ENCODE data around the gene KLHL30. TPM values are rescaled to one million over a fixed set of nuclear protein-coding genes. Genes with fewer than 3 reads are reported as not detected.

Gene KLHL30
- total and polyA plus RNA-seq, 2 donors (not counting 1 experiment from before 2014, with no cell fraction given): 1.2 to 1.6 TPM

DNA sequence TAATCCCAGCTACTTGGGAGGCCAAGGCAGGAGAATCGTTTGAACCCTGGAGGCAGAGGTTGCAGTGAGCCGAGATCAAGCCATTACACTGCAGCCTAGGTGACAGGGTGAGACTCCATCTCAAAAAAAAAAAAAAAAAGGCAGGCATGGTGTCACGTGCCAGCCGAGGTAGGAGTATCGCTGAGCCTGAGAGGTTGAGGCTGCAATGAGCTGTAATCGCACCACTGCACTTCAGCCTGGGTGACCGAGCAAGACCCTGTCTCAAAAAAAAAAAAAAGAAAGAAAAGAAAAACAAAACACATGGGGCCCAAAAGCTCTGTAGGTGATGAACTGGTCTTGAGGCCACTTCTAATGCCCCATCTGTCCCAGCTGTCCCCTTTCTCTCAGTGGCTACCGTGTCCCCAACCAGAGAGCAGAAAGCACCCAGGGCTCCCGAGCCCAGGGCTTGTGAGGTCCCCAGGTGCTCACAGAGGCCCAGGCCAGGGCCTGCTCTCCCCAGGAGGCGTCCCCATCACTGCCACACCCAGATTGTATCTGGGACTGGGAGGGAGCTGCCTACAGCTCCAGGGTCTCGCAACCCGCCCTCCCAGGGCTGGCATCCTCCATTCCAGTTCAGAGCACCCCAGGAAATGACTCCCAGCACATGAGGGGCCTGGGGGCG lies 8.5 kb downstream of the KLHL30 start:
- Histone ChIP-seq H3K27ac (ENCODE audit: insufficient read depth, low read length) (no peak overlapping the region), H3K27me3 (ENCODE audit: control insufficient read depth, insufficient read depth, low read length) (no peaks in the 10 kb centered on the region)
- TF ChIP-seq EZH2 (IDR thresholded peaks at IDR 0.05; ENCODE audit: low read length, missing control alignments): no peak
- TF ChIP-seq, protein P1, sequence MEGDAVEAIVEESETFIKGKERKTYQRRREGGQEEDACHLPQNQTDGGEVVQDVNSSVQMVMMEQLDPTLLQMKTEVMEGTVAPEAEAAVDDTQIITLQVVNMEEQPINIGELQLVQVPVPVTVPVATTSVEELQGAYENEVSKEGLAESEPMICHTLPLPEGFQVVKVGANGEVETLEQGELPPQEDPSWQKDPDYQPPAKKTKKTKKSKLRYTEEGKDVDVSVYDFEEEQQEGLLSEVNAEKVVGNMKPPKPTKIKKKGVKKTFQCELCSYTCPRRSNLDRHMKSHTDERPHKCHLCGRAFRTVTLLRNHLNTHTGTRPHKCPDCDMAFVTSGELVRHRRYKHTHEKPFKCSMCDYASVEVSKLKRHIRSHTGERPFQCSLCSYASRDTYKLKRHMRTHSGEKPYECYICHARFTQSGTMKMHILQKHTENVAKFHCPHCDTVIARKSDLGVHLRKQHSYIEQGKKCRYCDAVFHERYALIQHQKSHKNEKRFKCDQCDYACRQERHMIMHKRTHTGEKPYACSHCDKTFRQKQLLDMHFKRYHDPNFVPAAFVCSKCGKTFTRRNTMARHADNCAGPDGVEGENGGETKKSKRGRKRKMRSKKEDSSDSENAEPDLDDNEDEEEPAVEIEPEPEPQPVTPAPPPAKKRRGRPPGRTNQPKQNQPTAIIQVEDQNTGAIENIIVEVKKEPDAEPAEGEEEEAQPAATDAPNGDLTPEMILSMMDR (conservative IDR thresholded peaks at IDR 0.05 in 1 of 2, IDR thresholded peaks at IDR 0.05 in 1 of 2; ENCODE audit: low read depth in 1 of 2, low read length in 2 of 2): no peak

DNA sequence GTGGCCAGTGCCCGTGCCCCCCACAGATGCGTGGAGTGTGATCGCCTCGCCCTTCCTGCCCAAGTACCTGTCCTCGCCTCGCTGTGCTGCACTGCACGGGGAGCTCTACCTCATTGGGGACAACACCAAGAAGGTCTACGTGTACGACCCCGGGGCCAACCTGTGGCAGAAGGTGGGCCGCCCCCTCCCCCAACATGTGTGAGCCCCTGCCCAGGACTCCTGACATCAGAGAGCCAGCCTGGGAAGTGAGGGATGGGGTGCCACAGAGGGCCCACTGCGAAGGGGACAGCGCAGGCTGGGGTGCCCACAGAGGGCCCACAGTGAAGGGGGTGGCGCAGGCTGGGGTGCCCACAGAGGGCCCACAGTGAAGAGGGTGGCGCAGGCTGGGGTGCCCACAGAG lies 10.5 kb downstream of the KLHL30 start:
- H3K4me3 ChIP-seq (replicated peaks in 1 of 4; ENCODE audit: control extremely low read depth in 1 of 4, insufficient read depth in 1 of 4, low read depth in 3 of 4, low read length in 4 of 4): no peak overlapping the region
- no peaks in the 10 kb centered on the region for H3K9me3 ChIP-seq (ENCODE audit: control insufficient read depth, insufficient read depth, low read depth, low read length)
- TF ChIP-seq EZH2 (IDR thresholded peaks at IDR 0.05; ENCODE audit: low read length, missing control alignments): no peak
- TF ChIP-seq, protein P1 (conservative IDR thresholded peaks at IDR 0.05 in 1 of 2, IDR thresholded peaks at IDR 0.05 in 1 of 2; ENCODE audit: low read depth in 1 of 2, low read length in 2 of 2): no peak
- H4K20me1 ChIP-seq (ENCODE audit: control insufficient read depth, extremely low read depth, insufficient read depth, low read length): no peaks in the 10 kb centered on the region
- no peak overlapping the region for H3K27ac ChIP-seq (ENCODE audit: insufficient read depth, low read length)
- H3K9ac ChIP-seq (ENCODE audit: insufficient read depth, low read length): no peak overlapping the region
- no peak overlapping the region for H3K4me2 ChIP-seq (ENCODE audit: extremely low read depth, insufficient read depth, low read length)
- no peak overlapping the region for H2AFZ ChIP-seq (ENCODE audit: low read length)
- H3K27me3 ChIP-seq (ENCODE audit: control insufficient read depth, insufficient read depth, low read length): no peaks in the 10 kb centered on the region
- H3K36me3 ChIP-seq (ENCODE audit: control insufficient read depth, insufficient read depth, low read length): no peaks in the 10 kb centered on the region
- no peak for DNase-seq (ENCODE audit: low read depth in 2 of 2)
- H3K79me2 ChIP-seq (ENCODE audit: control insufficient read depth, insufficient read depth, low read length): no peaks in the 10 kb centered on the region
- peaks cover 6% of the 10 kb centered on the region for H3K4me1 ChIP-seq (ENCODE audit: control insufficient read depth, extremely low read depth, insufficient read depth, low read length)

More for the DNA sequence above, 8.5 kb downstream of the KLHL30 start:
- Histone ChIP-seq H3K9ac (ENCODE audit: insufficient read depth, low read length) (no peak overlapping the region), H3K4me3 (replicated peaks in 1 of 4; ENCODE audit: control extremely low read depth in 1 of 4, insufficient read depth in 1 of 4, low read depth in 3 of 4, low read length in 4 of 4) (no peak overlapping the region), H3K9me3 (ENCODE audit: control insufficient read depth, insufficient read depth, low read depth, low read length) (no peaks in the 10 kb centered on the region), H3K79me2 (ENCODE audit: control insufficient read depth, insufficient read depth, low read length) (no peaks in the 10 kb centered on the region), H4K20me1 (ENCODE audit: control insufficient read depth, extremely low read depth, insufficient read depth, low read length) (no peaks in the 10 kb centered on the region), H3K4me2 (ENCODE audit: extremely low read depth, insufficient read depth, low read length) (no peak overlapping the region), H3K36me3 (ENCODE audit: control insufficient read depth, insufficient read depth, low read length) (no peaks in the 10 kb centered on the region), H3K4me1 (ENCODE audit: control insufficient read depth, extremely low read depth, insufficient read depth, low read length) (peaks cover 7% of the 10 kb centered on the region), H2AFZ (ENCODE audit: low read length) (no peak overlapping the region)
- no peak for DNase-seq (ENCODE audit: low read depth in 2 of 2)

DNA sequence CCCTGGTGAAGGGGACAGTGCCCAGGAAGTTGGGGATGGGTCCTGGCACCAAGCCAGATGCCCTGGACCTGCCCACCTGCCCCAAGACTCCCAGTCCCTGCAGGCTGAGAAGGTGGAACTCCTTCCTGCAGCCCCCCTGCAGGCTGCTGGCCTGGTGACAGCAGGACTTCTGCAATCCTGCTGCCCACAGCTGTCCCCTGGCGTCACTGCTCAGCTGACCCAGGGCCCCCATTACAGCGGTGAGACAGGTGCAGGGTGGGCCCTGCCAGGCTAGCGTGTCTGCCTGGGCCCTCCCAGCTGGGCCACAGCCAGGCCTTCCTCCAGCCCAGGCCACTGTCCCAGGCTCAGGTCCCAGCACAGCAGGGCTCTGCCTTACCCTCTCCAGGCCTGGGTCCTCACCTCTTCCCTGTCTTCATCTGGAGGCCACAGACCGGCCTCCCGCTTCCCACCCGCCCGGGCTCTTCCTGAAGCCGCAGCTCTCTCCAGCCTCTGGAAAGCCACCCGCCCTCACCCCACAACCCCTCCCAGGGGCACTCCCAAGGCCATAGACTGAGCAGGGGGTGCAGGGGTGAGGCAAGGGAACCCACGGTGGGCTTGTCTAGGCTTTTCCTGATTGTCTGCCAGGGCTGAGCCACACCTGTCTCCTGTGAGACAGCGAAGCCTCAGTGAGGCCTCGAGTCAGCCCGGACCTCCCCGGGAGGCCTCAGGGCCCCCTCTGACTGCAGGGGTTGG lies 11.5 kb downstream of the KLHL30 start:
- Histone ChIP-seq H3K9ac (ENCODE audit: insufficient read depth, low read length) (no peak overlapping the region), H2AFZ (ENCODE audit: low read length) (no peak overlapping the region), H3K4me1 (ENCODE audit: control insufficient read depth, extremely low read depth, insufficient read depth, low read length) (peaks cover 7% of the 10 kb centered on the region), H4K20me1 (ENCODE audit: control insufficient read depth, extremely low read depth, insufficient read depth, low read length) (no peaks in the 10 kb centered on the region), H3K4me2 (ENCODE audit: extremely low read depth, insufficient read depth, low read length) (no peak overlapping the region), H3K36me3 (ENCODE audit: control insufficient read depth, insufficient read depth, low read length) (no peaks in the 10 kb centered on the region), H3K27me3 (ENCODE audit: control insufficient read depth, insufficient read depth, low read length) (no peaks in the 10 kb centered on the region), H3K4me3 (replicated peaks in 1 of 4; ENCODE audit: control extremely low read depth in 1 of 4, insufficient read depth in 1 of 4, low read depth in 3 of 4, low read length in 4 of 4) (no peak overlapping the region), H3K79me2 (ENCODE audit: control insufficient read depth, insufficient read depth, low read length) (no peaks in the 10 kb centered on the region), H3K9me3 (ENCODE audit: control insufficient read depth, insufficient read depth, low read depth, low read length) (no peaks in the 10 kb centered on the region), H3K27ac (ENCODE audit: insufficient read depth, low read length) (no peak overlapping the region)
- DNase-seq (ENCODE audit: low read depth in 2 of 2): no peak
- TF ChIP-seq, protein P1 (conservative IDR thresholded peaks at IDR 0.05 in 1 of 2, IDR thresholded peaks at IDR 0.05 in 1 of 2; ENCODE audit: low read depth in 1 of 2, low read length in 2 of 2): no peak
- TF ChIP-seq EZH2 (IDR thresholded peaks at IDR 0.05; ENCODE audit: low read length, missing control alignments): no peak
